NB4 (cell line): ENCODE measurements around the gene ACOT9.

Experiments used
- CTCF ChIP-seq: IDR thresholded peaks from one replicate; pipeline ENCODE4 v1.5.1; 2012; ENCODE audit warnings: low read depth, low read length
- MAX ChIP-seq: IDR thresholded peaks from 2 replicates; pipeline ENCODE4 v1.6.1; 2011; ENCODE audit warnings: low read depth, low read length
- MYC ChIP-seq: IDR thresholded peaks from 2 replicates; pipeline ENCODE4 v1.6.1; 2011; ENCODE audit warnings: low read depth, low read length
- POLR2A ChIP-seq: IDR thresholded peaks from 2 replicates; pipeline ENCODE4 v1.6.1; 2011; ENCODE audit warnings: mild to moderate bottlenecking; ENCODE audit not compliant: insufficient read length; ENCODE audit errors: extremely low read depth

- TF ChIP-seq CTCF (no peak), POLR2A (no peak), MAX (no peak), MYC (no peak)
Observed at GRCh38 chrX:23788946-23789345, 45.9 kb upstream of the ACOT9 start.
